ENCODE measurements around the gene DAB1. TPM values are rescaled to one million over a fixed set of nuclear protein-coding genes. Genes with fewer than 3 reads are reported as not detected.

Gene DAB1
- total RNA-seq, 2 donors from 2014 or later, result not detected

DNA sequence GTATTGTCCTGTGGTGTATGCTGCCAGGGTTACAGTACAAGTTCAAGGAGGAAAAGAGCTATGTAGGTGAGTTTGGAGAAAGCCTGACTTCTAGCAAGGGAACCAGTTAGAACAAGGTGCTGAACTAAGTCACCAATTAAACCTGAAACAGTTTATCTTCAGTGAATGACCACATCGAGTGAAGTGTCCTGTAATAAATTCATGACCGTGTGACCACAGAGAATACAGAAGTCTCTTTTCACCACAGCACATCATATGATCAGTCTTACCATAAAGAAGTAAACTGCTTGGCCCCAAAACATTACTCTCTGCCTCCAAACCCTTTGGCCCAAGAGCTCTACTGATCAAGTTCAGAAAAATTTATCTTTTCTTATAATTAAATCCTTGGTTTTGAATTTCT is 141.4 kb downstream of the DAB1 start:
- no peaks in the 10 kb centered on the region for H3K9me3 ChIP-seq
- no peak overlapping the region for H3K4me3 ChIP-seq
- TF ChIP-seq, protein P1, sequence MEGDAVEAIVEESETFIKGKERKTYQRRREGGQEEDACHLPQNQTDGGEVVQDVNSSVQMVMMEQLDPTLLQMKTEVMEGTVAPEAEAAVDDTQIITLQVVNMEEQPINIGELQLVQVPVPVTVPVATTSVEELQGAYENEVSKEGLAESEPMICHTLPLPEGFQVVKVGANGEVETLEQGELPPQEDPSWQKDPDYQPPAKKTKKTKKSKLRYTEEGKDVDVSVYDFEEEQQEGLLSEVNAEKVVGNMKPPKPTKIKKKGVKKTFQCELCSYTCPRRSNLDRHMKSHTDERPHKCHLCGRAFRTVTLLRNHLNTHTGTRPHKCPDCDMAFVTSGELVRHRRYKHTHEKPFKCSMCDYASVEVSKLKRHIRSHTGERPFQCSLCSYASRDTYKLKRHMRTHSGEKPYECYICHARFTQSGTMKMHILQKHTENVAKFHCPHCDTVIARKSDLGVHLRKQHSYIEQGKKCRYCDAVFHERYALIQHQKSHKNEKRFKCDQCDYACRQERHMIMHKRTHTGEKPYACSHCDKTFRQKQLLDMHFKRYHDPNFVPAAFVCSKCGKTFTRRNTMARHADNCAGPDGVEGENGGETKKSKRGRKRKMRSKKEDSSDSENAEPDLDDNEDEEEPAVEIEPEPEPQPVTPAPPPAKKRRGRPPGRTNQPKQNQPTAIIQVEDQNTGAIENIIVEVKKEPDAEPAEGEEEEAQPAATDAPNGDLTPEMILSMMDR (IDR thresholded peaks at IDR 0.05), result no peak
- no peak overlapping the region for H3K27ac ChIP-seq
- ATAC-seq (ENCODE audit: insufficient number of reproducible peaks, low FRiP score, low read depth) (no peak), DNase-seq (ENCODE audit: low spot score) (no peak)
- H3K4me1 ChIP-seq (ENCODE audit: control insufficient read depth in 1 of 2, low read depth in 2 of 2), result no peaks in the 10 kb centered on the region
- H3K36me3 ChIP-seq, result no peaks in the 10 kb centered on the region
- H3K27me3 ChIP-seq (replicated peaks; ENCODE audit: insufficient read depth), result no peaks in the 10 kb centered on the region

DNA sequence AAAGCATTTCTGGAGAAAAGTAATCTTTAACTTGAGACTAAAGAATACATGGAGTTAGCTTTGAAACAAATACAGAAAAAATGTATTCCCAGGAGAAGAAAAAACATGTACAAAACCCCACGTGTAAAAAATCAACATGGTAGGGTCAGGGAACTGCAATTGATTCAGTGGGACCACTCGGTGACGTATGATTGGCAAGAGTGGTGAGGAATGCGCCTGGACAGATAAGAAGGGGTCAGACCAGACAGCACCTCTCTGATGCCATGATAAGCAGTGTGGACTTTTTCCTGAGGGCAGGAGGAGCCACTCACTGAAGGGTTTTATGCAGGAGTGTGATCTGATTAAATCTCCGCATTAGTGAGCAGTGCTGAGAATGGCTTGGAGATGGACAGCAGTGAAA is 142.5 kb downstream of the DAB1 start:
- Histone ChIP-seq H3K9me3 (no peaks in the 10 kb centered on the region), H3K4me1 (ENCODE audit: control insufficient read depth in 1 of 2, low read depth in 2 of 2) (no peaks in the 10 kb centered on the region), H3K4me3 (no peak overlapping the region), H3K27me3 (replicated peaks; ENCODE audit: insufficient read depth) (no peaks in the 10 kb centered on the region), H3K27ac (no peak overlapping the region), H3K36me3 (no peaks in the 10 kb centered on the region)
- TF ChIP-seq, protein P1 (IDR thresholded peaks at IDR 0.05), result no peak
- DNase-seq (ENCODE audit: low spot score) (no peak), ATAC-seq (ENCODE audit: insufficient number of reproducible peaks, low FRiP score, low read depth) (no peak)

DNA sequence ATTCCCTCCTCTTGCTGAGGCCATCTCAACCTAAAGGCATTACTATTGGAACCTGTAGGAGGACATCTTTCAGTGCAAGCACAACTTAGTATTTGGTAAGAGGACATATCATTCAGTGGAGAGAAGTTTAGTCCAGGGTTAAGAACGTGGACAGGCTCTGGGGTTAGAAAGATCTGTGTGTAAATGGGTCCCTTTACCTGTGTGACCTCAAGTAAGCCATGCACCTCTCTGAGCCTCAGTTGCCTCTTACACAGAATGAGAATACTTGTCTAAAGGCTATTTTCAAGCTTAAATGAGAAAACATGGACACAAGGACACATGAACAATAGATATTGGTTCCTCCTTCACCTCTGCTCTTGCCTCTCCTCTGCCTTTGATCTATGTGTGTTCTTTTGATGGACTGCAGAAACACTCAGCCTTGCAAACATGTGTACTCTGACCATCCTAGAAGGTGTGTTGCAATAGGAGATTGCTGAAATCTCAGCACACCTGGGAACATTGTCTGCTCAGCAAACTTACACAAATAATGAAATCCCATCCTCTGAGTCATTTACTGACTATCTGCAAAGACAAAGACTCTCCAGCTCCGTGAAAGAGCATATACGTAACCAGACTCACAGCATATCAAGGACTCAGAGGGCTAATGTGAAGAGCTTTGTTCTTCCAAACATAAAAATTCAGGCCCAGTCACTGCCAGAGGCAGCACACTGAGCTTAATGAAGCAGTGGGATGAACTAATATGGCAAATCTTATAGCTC is 143.8 kb downstream of the DAB1 start:
- Histone ChIP-seq H3K4me3 (no peak overlapping the region), H3K27ac (no peak overlapping the region), H3K9me3 (no peaks in the 10 kb centered on the region), H3K4me1 (ENCODE audit: control insufficient read depth in 1 of 2, low read depth in 2 of 2) (no peaks in the 10 kb centered on the region), H3K27me3 (replicated peaks; ENCODE audit: insufficient read depth) (no peaks in the 10 kb centered on the region), H3K36me3 (no peaks in the 10 kb centered on the region)
- TF ChIP-seq, protein P1 (IDR thresholded peaks at IDR 0.05), result no peak
- ATAC-seq (ENCODE audit: insufficient number of reproducible peaks, low FRiP score, low read depth) (no peak), DNase-seq (ENCODE audit: low spot score) (no peak)

- Histone ChIP-seq H3K27me3 (replicated peaks; ENCODE audit: insufficient read depth) (no peaks in the 10 kb centered on the region), H3K4me1 (ENCODE audit: control insufficient read depth in 1 of 2, low read depth in 2 of 2) (no peaks in the 10 kb centered on the region), H3K9me3 (no peaks in the 10 kb centered on the region), H3K4me3 (no peak overlapping the region), H3K36me3 (no peaks in the 10 kb centered on the region), H3K27ac (no peak overlapping the region)
- ATAC-seq (ENCODE audit: insufficient number of reproducible peaks, low FRiP score, low read depth) (no peak), DNase-seq (ENCODE audit: low spot score) (no peak)
- TF ChIP-seq, protein P1 (IDR thresholded peaks at IDR 0.05), result no peak
Observed at GRCh38 chr1:57278558-57278957, 145.3 kb downstream of the DAB1 start.

DNA sequence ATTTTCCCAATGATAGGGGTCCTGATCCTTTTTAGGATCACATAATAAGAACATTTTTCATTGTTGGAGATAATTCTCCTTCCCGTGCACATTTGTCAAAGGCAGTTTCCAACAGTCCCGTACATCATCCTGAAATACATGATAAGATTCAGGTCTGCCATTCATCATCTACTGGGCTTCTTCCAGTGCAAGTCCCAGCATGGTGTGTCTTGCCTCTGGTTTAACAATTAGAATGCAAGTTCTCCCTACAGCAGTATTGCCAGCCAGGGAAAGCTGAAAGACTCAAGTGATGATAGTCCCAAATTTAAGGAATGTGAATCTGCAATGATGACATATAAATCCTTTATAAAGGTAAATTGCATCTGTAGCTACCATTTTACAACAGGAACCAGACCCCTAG is 146.2 kb downstream of the DAB1 start:
- Histone ChIP-seq H3K9me3 (no peaks in the 10 kb centered on the region), H3K4me1 (ENCODE audit: control insufficient read depth in 1 of 2, low read depth in 2 of 2) (no peaks in the 10 kb centered on the region), H3K27ac (no peak overlapping the region), H3K4me3 (no peak overlapping the region), H3K27me3 (replicated peaks; ENCODE audit: insufficient read depth) (no peaks in the 10 kb centered on the region), H3K36me3 (no peaks in the 10 kb centered on the region)
- ATAC-seq (ENCODE audit: insufficient number of reproducible peaks, low FRiP score, low read depth) (no peak), DNase-seq (ENCODE audit: low spot score) (no peak)
- TF ChIP-seq, protein P1 (IDR thresholded peaks at IDR 0.05), result no peak
